ENCODE data around the gene SPDL1.
"Not testable (repeated sequence)": the region's sequence is repeated elsewhere in the genome, so short reads cannot be mapped to it uniquely, and the experiment has no call there.

The SPDL1 gene

DNA sequence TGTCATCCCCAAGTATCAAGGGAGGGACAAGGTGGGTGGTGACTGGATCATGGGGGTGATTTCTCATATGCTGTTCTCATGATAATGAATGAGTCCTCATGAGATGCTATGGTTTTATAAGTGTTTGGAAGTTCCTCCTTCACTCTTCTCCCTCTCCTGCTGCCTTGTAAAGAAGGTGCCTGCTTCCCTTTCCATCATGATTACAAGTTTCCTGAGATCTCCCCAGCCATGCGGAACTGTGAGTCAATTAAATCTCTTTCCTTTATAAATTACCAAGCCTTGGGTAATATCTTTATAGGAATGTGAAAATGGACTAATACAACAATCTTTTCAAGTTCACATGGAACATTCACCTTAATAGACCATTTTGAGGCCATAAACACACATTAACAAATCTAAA, 32.0 kb downstream of the SPDL1 start:
- no peak for ATAC-seq (replicated peaks; ENCODE audit: extremely low read depth, poor library complexity, severe bottlenecking)
- H3K27me3 Mint-ChIP-seq = peaks cover 32% of the 10 kb centered on the region
- no peak for DNase-seq (ENCODE audit: low spot score in 2 of 2)
- no peaks in the 10 kb centered on the region for H3K36me3 Mint-ChIP-seq (ENCODE audit: insufficient read depth)
- no peak overlapping the region for H3K27ac Mint-ChIP-seq (ENCODE audit: low read depth)
- peaks cover 6% of the 10 kb centered on the region for H3K9me3 Mint-ChIP-seq
- no peak overlapping the region for H3K4me3 Mint-ChIP-seq
- H3K4me1 Mint-ChIP-seq = no peaks in the 10 kb centered on the region

DNA sequence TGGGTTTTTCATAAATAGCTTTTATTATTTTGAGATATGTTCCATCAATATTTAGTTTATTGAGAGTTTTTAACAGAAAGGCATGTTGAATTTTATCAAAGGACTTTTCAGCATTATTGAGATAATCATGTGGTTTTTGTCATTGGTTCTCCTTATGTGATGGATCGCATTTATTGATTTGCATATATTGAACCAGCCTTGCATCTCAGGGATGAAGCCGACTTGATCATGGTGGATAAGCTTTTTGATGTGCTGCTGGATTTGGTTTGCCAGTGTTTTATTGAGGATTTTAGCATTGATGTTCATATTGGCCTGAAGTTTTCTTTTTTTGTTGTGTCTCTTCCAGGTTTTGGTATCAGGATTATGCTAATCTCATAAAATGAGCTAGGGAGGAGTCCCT, 40.7 kb downstream of the SPDL1 start:
- H3K36me3 Mint-ChIP-seq (ENCODE audit: insufficient read depth); DNase-seq (ENCODE audit: low spot score in 2 of 2); H3K27ac Mint-ChIP-seq (ENCODE audit: low read depth); H3K4me1 Mint-ChIP-seq; H3K9me3 Mint-ChIP-seq; H3K27me3 Mint-ChIP-seq; ATAC-seq (replicated peaks; ENCODE audit: extremely low read depth, poor library complexity, severe bottlenecking); H3K4me3 Mint-ChIP-seq: not testable (repeated sequence)

DNA sequence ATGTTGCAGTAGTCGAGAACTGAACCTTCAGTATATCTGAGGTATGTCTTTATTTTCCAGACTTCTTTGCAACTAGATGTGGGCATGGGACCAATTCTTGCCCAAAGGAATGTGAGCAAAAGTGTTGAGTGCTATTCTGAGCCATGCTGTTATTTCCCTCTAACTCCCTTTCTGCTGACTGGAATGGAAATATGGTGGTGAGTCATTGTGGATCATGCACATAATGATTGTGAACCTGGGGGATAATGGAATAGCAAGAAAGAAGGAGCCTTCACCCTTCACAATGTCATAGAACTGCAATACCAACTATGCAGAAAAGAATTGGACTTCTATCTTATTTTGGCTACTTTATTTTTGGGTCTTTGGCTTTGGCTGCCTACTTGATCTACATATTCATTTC, 43.2 kb downstream of the SPDL1 start:
- Mint-ChIP-seq H3K27me3 (no peaks in the 10 kb centered on the region), H3K36me3 (ENCODE audit: insufficient read depth) (no peaks in the 10 kb centered on the region), H3K4me1 (peaks cover 6% of the 10 kb centered on the region), H3K4me3 (no peak overlapping the region), H3K27ac (ENCODE audit: low read depth) (no peak overlapping the region), H3K9me3 (no peaks in the 10 kb centered on the region)
- DNase-seq (ENCODE audit: low spot score in 2 of 2) (no peak), ATAC-seq (replicated peaks; ENCODE audit: extremely low read depth, poor library complexity, severe bottlenecking) (no peak)

DNA sequence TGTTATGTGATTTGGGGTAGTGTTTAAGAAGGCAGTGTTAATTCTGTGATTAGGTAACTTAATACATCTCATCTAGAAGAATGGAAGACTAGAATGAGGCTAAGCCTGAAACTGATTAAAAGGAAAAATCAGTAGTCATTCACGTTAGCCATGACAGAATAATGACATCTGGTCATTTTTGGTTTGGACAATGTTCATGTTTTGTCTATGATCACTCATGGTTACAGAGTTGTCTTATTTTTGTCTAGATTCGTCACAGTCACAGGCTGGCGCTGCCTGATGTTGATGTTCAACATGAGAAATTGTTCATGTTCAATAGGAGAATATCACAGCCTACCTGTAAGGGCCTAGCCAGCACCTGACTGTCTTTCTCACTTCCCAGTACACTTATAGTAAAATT, 44.0 kb downstream of the SPDL1 start:
- Mint-ChIP-seq H3K36me3 (ENCODE audit: insufficient read depth) (no peaks in the 10 kb centered on the region), H3K4me3 (no peak overlapping the region), H3K27me3 (no peaks in the 10 kb centered on the region), H3K27ac (ENCODE audit: low read depth) (no peak overlapping the region), H3K4me1 (peaks cover 6% of the 10 kb centered on the region), H3K9me3 (no peaks in the 10 kb centered on the region)
- DNase-seq (ENCODE audit: low spot score in 2 of 2) (no peak), ATAC-seq (replicated peaks; ENCODE audit: extremely low read depth, poor library complexity, severe bottlenecking) (no peak)

DNA sequence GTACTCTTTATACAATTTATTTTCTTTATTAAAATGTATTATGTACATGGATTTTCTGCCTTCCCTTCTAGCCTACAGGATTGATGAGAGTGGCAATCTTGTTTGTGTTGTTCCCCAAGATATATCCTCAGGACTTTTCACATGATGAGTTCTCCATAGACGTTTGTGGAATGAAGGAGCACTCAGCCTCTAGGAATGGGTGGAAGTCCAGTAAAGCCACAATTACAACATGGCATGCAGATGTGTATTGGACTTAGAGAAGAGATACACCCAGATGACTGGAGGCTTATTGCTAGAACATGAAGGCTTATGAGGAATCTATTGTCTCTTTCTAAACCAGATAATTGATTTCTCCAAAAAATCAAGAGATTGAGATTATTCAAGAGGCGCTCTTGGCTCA, 45.3 kb downstream of the SPDL1 start:
- no peaks in the 10 kb centered on the region for H3K27me3 Mint-ChIP-seq
- H3K9me3 Mint-ChIP-seq = no peaks in the 10 kb centered on the region
- peaks cover 6% of the 10 kb centered on the region for H3K4me1 Mint-ChIP-seq
- H3K4me3 Mint-ChIP-seq = no peak overlapping the region
- H3K27ac Mint-ChIP-seq (ENCODE audit: low read depth) = no peak overlapping the region
- ATAC-seq (replicated peaks; ENCODE audit: extremely low read depth, poor library complexity, severe bottlenecking) (no peak), DNase-seq (ENCODE audit: low spot score in 2 of 2) (no peak)
- no peaks in the 10 kb centered on the region for H3K36me3 Mint-ChIP-seq (ENCODE audit: insufficient read depth)

DNA sequence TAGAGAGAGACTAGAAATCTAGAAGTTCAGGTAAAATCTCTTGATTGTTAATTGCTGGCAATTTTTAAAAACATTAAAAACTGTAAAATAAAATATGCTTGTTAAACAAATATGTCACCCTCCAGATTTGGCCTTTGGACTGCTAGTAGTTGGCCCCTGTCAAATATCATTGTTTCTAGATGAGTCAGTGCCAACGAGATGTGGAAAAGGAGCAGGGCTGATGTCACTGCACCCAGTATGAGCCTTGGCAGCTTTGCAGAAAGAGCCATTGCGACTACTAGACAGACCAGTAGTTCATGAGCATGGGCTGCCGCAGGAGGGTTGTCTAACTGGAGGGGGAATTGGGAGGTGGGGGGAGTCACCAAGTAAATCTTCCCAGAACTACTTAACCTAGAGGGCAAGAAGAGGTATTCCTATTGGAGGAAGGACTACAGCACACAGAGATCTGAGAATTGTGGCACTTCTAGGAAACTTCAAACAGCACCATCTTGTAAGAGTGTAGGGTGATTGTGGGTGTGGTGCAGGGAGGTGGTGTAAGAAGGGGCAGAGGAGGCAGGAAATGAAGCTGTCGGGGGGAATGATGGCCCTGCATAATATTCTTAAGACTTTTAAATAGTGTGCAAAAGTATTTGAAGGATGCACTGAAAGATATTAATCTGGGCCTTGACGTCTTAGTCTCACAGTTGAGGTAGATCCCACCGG, 46.4 kb downstream of the SPDL1 start:
- no peak for ATAC-seq (replicated peaks; ENCODE audit: extremely low read depth, poor library complexity, severe bottlenecking)
- Mint-ChIP-seq H3K27ac (ENCODE audit: low read depth) (no peak overlapping the region), H3K4me3 (no peak overlapping the region), H3K9me3 (no peaks in the 10 kb centered on the region), H3K4me1 (peaks cover 6% of the 10 kb centered on the region), H3K27me3 (no peaks in the 10 kb centered on the region), H3K36me3 (ENCODE audit: insufficient read depth) (no peaks in the 10 kb centered on the region)
- no peak for DNase-seq (ENCODE audit: low spot score in 2 of 2)

DNA sequence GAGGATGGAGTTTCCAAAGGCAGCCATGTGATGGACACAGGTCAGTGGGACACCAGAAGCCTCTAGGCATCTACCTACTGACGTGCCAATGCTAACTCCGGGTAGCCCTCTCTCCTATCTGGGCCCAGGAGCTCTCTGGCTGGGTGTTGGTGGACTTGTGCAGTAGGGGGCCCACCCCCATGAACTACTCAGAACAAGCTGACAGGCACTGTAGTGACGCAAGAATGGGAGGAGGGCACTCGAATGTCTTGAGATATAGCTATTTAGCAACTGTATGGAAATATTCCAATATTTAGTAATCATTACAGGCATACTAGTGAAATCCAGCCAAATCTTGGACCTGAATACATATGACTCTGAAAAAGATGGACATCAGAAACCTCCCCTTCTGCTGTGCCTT, 47.8 kb downstream of the SPDL1 start:
- H3K27me3 Mint-ChIP-seq = no peaks in the 10 kb centered on the region

DNA sequence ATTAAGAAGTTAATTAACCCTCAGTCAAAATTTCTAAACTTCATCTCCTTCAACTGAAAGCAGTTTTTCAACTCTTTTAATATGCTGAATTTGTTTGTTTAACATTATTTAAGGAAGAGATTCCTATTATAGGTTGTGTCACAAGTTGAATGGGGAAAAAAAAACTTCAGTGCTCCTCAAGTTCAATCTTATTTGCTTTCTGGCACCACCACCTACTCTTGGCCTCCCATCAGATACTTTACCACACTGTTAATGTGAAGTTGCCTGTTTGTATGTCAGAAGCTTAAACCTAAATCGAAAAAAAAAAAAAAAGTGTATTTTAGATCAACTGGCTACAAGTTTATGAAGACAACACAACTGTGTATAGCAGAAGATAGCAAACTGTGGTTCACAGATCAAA, 49.4 kb downstream of the SPDL1 start:
- ATAC-seq (replicated peaks; ENCODE audit: extremely low read depth, poor library complexity, severe bottlenecking) (no peak), DNase-seq (ENCODE audit: low spot score in 2 of 2) (no peak)
- Mint-ChIP-seq H3K9me3 (no peaks in the 10 kb centered on the region), H3K4me1 (peaks cover 16% of the 10 kb centered on the region), H3K4me3 (no peak overlapping the region), H3K27ac (ENCODE audit: low read depth) (no peak overlapping the region), H3K36me3 (ENCODE audit: insufficient read depth) (peaks cover 4% of the 10 kb centered on the region), H3K27me3 (no peaks in the 10 kb centered on the region)

More for the DNA sequence above, 47.8 kb downstream of the SPDL1 start:
- no peaks in the 10 kb centered on the region for H3K36me3 Mint-ChIP-seq (ENCODE audit: insufficient read depth)
- no peaks in the 10 kb centered on the region for H3K9me3 Mint-ChIP-seq
- H3K27ac Mint-ChIP-seq (ENCODE audit: low read depth) = no peak overlapping the region
- ATAC-seq (replicated peaks; ENCODE audit: extremely low read depth, poor library complexity, severe bottlenecking) (no peak), DNase-seq (ENCODE audit: low spot score in 2 of 2) (no peak)
- H3K4me1 Mint-ChIP-seq = peaks cover 6% of the 10 kb centered on the region
- H3K4me3 Mint-ChIP-seq = no peak overlapping the region

DNA sequence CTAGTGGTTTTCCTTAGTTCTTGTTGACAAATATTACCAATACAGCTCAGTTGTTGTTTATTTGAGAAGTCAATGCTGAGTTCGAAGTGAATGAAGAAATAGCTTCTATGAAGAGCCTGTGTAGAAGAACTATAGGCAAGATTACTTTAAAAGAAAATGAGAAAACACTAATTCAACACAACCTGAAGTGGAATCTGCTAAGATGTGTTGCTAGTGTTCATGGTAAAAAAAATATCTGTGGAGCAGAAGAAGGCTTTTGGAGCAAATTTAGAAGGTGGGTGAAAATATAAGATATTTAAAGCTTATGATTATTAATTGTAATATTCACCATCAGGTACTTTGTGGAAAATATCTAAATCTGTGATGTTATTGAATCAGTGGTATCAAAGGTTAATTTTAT, 51.0 kb downstream of the SPDL1 start:
- no peak overlapping the region for H3K27ac Mint-ChIP-seq (ENCODE audit: low read depth)
- no peaks in the 10 kb centered on the region for H3K9me3 Mint-ChIP-seq
- ATAC-seq (replicated peaks; ENCODE audit: extremely low read depth, poor library complexity, severe bottlenecking) = no peak
- H3K27me3 Mint-ChIP-seq = no peaks in the 10 kb centered on the region
- DNase-seq (ENCODE audit: low spot score in 2 of 2) = no peak
- H3K4me1 Mint-ChIP-seq = peaks cover 33% of the 10 kb centered on the region
- no peak overlapping the region for H3K4me3 Mint-ChIP-seq
- peaks cover 8% of the 10 kb centered on the region for H3K36me3 Mint-ChIP-seq (ENCODE audit: insufficient read depth)

DNA sequence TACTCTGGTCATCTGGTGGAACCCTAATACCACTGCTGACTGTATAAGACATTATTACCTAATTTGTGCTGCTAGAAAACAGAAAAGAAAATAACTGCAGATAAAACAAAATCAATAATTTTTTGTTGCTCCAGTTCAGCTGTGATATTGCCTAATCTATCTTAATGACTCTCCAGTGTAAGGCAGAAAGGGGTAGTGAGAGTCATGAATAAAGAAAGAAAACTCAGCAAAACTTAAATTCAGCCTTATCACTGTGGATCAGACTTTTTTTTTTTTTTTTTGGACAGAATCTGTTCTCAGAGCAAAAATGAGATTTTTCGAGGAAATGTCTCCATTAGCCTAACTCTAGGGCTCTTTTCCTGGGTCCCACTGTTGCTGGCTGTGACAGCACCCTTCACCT, 52.4 kb downstream of the SPDL1 start:
- DNase-seq (ENCODE audit: low spot score in 2 of 2) (no peak), ATAC-seq (replicated peaks; ENCODE audit: extremely low read depth, poor library complexity, severe bottlenecking) (no peak)
- H3K4me1 Mint-ChIP-seq = peaks cover 41% of the 10 kb centered on the region
- H3K27me3 Mint-ChIP-seq = no peaks in the 10 kb centered on the region
- H3K36me3 Mint-ChIP-seq (ENCODE audit: insufficient read depth) = peaks cover 11% of the 10 kb centered on the region
- no peak overlapping the region for H3K27ac Mint-ChIP-seq (ENCODE audit: low read depth)
- peak overlapping the region; percentile 98 for H3K4me3 Mint-ChIP-seq
- H3K9me3 Mint-ChIP-seq = no peaks in the 10 kb centered on the region

DNA sequence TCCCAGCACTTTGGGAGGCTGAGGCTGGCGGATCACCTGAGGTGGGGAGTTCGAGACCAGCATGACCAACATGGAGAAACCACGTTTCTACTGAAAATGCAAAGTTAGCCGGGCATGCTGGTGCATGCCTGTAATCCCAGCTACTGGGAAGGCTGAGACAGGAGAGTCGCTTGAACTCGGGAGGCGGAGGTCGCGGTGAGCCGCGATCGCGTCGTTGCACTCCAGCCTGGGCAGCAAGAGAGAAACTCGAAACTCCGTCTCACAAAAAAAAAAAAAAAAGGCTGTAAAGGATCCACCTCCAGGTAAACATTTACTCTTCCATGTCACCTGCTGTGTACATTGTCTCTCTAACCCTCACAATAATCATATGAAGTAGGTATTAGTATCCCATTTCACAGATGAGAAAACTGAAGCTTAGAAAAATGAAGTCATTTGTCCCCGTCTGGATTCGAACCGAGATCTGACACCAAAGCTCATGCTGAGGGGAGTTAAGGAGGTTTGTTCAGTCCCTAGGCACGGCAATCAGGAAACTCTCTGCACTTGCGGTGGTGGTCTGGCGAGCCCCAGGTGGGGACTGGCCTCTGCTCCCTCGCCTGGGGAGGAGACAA, 53.0 kb downstream of the SPDL1 start:
- Mint-ChIP-seq H3K9me3 (no peaks in the 10 kb centered on the region), H3K36me3 (ENCODE audit: insufficient read depth) (peaks cover 12% of the 10 kb centered on the region), H3K4me1 (peaks cover 47% of the 10 kb centered on the region), H3K27me3 (no peaks in the 10 kb centered on the region), H3K27ac (ENCODE audit: low read depth) (peak overlapping the region; percentile 96), H3K4me3 (peak overlapping the region; percentile 98)
- no peak for DNase-seq (ENCODE audit: low spot score in 2 of 2)
- ATAC-seq (replicated peaks; ENCODE audit: extremely low read depth, poor library complexity, severe bottlenecking) = no peak

DNA sequence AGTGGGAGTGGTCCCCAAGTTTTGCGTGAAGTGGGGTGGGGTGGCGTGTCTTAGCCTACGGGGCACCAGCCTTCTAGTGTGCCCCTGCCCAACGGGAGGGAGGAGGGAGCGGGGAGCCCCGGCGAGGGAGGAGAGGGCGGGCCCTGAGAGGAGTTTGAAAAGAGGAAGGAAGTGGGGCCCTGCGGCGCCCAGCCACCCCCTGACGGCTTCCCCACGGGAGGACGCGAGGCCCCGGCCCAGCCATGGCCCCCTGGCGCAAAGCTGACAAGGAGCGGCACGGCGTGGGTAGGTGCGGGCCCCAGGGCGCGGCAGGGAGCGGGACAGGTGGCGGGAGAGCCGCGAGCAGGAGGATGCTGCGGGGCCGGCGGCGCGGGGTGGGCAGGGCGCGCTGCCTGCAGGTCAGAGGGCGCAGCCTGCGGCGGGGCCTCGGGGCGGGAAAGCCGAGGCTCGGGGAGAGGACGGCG, 53.5 kb downstream of the SPDL1 start, which contains the start of gene DOCK2:
DOCK2 (plus strand) TSS at position 191 of the 464 bp plus-strand sequence; CDS start at position 243, 52 bp downstream.
- DNase-seq (ENCODE audit: low spot score in 2 of 2) (peak; percentile 37 to 45), ATAC-seq (replicated peaks; ENCODE audit: extremely low read depth, poor library complexity, severe bottlenecking) (peak; percentile 73)
- no peaks in the 10 kb centered on the region for H3K27me3 Mint-ChIP-seq
- H3K9me3 Mint-ChIP-seq = no peaks in the 10 kb centered on the region
- H3K4me1 Mint-ChIP-seq = peaks cover 53% of the 10 kb centered on the region
- peak within 1 kb of the TSS; percentile 96 for H3K27ac Mint-ChIP-seq (ENCODE audit: low read depth)
- peak within 1 kb of the TSS; percentile 98 for H3K4me3 Mint-ChIP-seq
- peaks cover 12% of the 10 kb centered on the region for H3K36me3 Mint-ChIP-seq (ENCODE audit: insufficient read depth)

DNA sequence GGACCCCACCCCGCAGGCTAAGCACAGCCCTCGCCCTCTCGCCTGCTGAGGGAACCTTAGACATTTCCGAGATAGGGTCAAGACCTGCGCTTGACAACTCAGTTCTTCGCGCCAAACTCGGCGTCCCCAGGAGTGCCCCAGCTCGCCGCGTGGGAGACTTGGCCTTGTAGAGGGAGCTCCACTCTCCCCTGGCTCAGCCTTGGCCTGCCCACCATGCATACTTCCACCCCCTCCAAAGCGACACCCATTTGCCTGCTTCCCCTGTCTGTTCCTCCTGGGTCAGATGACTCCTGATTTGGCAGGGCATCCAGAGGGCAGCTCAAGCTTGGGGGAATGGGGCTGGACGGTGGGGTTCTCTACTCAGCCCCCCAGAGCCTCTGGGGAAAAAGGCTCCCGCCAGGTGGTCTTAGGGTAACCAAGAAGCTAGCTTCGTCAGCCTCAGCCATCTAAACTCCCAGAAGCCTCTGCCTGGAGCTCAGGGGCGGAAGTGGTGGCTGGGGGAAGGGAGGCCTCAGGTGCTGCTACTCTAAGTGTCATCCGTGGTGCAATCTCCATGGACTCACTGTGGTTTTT, 54.1 kb downstream of the SPDL1 start:
- H3K4me3 Mint-ChIP-seq = peak overlapping the region; percentile 98
- ATAC-seq (replicated peaks; ENCODE audit: extremely low read depth, poor library complexity, severe bottlenecking) = peak; percentile 85
- H3K27ac Mint-ChIP-seq (ENCODE audit: low read depth) = peak overlapping the region; percentile 96
- peaks cover 58% of the 10 kb centered on the region for H3K4me1 Mint-ChIP-seq
- no peaks in the 10 kb centered on the region for H3K9me3 Mint-ChIP-seq
- peaks cover 12% of the 10 kb centered on the region for H3K36me3 Mint-ChIP-seq (ENCODE audit: insufficient read depth)
- peak; percentile 33 to 55 for DNase-seq (ENCODE audit: low spot score in 2 of 2)
- H3K27me3 Mint-ChIP-seq = no peaks in the 10 kb centered on the region
